Left lobe of liver (tissue), 2 donors: ENCODE data around the gene BRSK2. TPM values are rescaled to one million over a fixed set of nuclear protein-coding genes. Genes with fewer than 3 reads are reported as not detected.

Experiments used
- ATAC-seq: fragments of 200-7000 bp; cut with Tn5 transposase; one replicate; pipeline ENCODE4 v1.9.1; 2020; ENCODE audit warnings: mild to moderate bottlenecking, moderate library complexity
- DNase-seq: peaks from one replicate; pipeline ENCODE4 v3.0.0-alpha.2; 2020; ENCODE audit warnings: low spot score
- total RNA-seq: library from RNA; stranded (reverse); gene quantifications from one replicate; pipeline ENCODE4 v1.2.1, GENCODE V29; 2021
- donor health status: DM: no; HTN: no; CAD: no; lungs with moderate emphysema.
- donor health status: DM: no; HTN: yes; CAD: no.

The BRSK2 gene
- total RNA-seq, 1 donor from 2014 or later, result 0.18 TPM

GRCh38 chr11:1393038-1393710, 3.4 kb downstream of the BRSK2 start:
- ATAC-seq (no peak), DNase-seq (no peak)

- no peak for ATAC-seq
Measured at GRCh38 chr11:1394936-1395772, 5.4 kb downstream of the BRSK2 start.

GRCh38 chr11:1395773-1396374, 6.1 kb downstream of the BRSK2 start:
- no peak for DNase-seq
- no peak for ATAC-seq

More at GRCh38 chr11:1394936-1395772, 5.4 kb downstream of the BRSK2 start:
- DNase-seq, result no peak

GRCh38 chr11:1396375-1396841, 6.7 kb downstream of the BRSK2 start:
- no peak for DNase-seq
- ATAC-seq, result no peak

- ATAC-seq, result no peak
- no peak for DNase-seq
Measured at GRCh38 chr11:1397146-1397861, 7.6 kb downstream of the BRSK2 start.

GRCh38 chr11:1397862-1398527, 8.3 kb downstream of the BRSK2 start:
- DNase-seq (no peak), ATAC-seq (no peak)

GRCh38 chr11:1398528-1399235, 8.9 kb downstream of the BRSK2 start:
- ATAC-seq (no peak), DNase-seq (no peak)

GRCh38 chr11:1399386-1400316, 9.9 kb downstream of the BRSK2 start:
- DNase-seq (no peak), ATAC-seq (no peak)

- DNase-seq (no peak), ATAC-seq (no peak)
Measured at GRCh38 chr11:1400317-1401170, 10.8 kb downstream of the BRSK2 start.

GRCh38 chr11:1401171-1401445, 11.4 kb downstream of the BRSK2 start:
- ATAC-seq, result no peak
- DNase-seq, result no peak

GRCh38 chr11:1401656-1402221, 12.0 kb downstream of the BRSK2 start:
- ATAC-seq (peak; percentile 83), DNase-seq (peak; percentile 58)

- ATAC-seq (no peak), DNase-seq (no peak)
Measured at GRCh38 chr11:1402355-1403077, 12.8 kb downstream of the BRSK2 start.

GRCh38 chr11:1403078-1403620, 13.4 kb downstream of the BRSK2 start:
- ATAC-seq (no peak), DNase-seq (no peak)

GRCh38 chr11:1403721-1404460, 14.2 kb downstream of the BRSK2 start:
- DNase-seq (no peak), ATAC-seq (no peak)

- DNase-seq (no peak), ATAC-seq (no peak)
Measured at GRCh38 chr11:1404461-1405185, 14.9 kb downstream of the BRSK2 start.
